Vagina (tissue), 2 donors: Measurements from ENCODE around the gene NINJ2.

Experiments
- CTCF ChIP-seq, 3 experiments: fragments of 450-650 bp in 2 of 3; fragments of 200-600 bp in 1 of 3; sonication (generic) in 1 of 3; IDR thresholded peaks; one replicate each; pipeline ENCODE4 v1.5.1; 2017 to 2019; ENCODE audit warnings: antibody characterized with exemption in 3 of 3, mild to moderate bottlenecking in 2 of 3, moderate library complexity in 2 of 3
- POLR2A ChIP-seq, 2 donors: fragments of 450-650 bp; IDR thresholded peaks; one replicate each; pipeline ENCODE4 v1.6.1; 2017; ENCODE audit warnings: antibody characterized with exemption in 2 of 2, mild to moderate bottlenecking in 2 of 2, moderate library complexity in 2 of 2
- POLR2AphosphoS5 ChIP-seq, 2 donors: sonication (generic); formaldehyde crosslinking; IDR thresholded peaks; one replicate each; pipeline ENCODE4 v1.9.0; 2017; ENCODE audit warnings: antibody characterized with exemption in 2 of 2, mild to moderate bottlenecking in 2 of 2, low read depth in 1 of 2; ENCODE audit not compliant: insufficient read depth in 1 of 2

DNA sequence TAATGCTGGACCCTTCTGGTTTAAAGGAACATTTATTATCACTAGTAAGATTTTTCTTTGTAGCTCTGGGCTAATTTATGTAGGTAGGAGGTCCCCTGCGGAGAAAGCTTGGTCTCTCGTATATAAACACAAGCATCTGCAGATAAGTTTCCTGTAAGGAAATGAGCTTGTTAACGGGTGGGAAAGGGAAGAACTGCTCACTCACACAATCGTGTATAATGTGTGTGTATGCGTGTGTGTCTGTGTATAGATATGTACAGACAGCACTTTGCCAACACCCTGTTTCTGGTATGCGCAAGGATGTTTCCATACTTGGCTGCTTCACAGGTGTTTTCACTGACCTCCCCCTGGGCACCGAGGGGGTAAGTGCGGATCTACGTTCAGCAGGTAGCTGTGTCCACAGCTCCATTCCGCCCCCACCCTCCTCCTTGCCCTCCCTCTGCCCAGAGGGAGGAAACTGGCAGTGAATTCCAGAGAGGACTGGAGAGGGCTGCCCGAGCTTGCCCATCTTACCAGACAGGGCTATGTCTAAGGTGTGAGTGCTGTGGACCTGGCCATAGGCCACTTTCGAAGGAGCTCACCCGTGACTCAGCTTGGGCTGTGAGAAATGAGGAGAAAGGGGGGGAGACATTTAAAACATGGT lies 65.2 kb downstream of the NINJ2 start:
- no peak for TF ChIP-seq CTCF (IDR thresholded peaks at IDR 0.05)
- no peak for TF ChIP-seq POLR2A (IDR thresholded peaks at IDR 0.05)
- TF ChIP-seq POLR2AphosphoS5 (IDR thresholded peaks at IDR 0.05; ENCODE audit: insufficient read depth in 1 of 2, low read depth in 1 of 2) = no peak
